ENCODE data around the gene SORL1-AS1.

The SORL1-AS1 gene

GRCh38 chr11:121394785-121395184 lies 58.0 kb downstream of the SORL1-AS1 start:
- no peak for DNase-seq (ENCODE audit: low read depth, low spot score)
- H3K36me3 ChIP-seq (ENCODE audit: control insufficient read depth in 2 of 2, extremely low read depth in 1 of 2, insufficient read depth in 2 of 2, low read length in 2 of 2) = no peaks in the 10 kb centered on the region
- H3K27me3 ChIP-seq (ENCODE audit: control insufficient read depth in 2 of 2, insufficient read depth in 2 of 2, low read length in 2 of 2) = no peaks in the 10 kb centered on the region
- no peak for TF ChIP-seq EZH2 (IDR thresholded peaks at IDR 0.05; ENCODE audit: borderline replicate concordance, low read depth, low read length, severe bottlenecking)
- TF ChIP-seq POLR2AphosphoS5 (IDR thresholded peaks at IDR 0.05; ENCODE audit: insufficient read depth, low read depth, low read length) = no peak
- TF ChIP-seq CTCF (IDR thresholded peaks at IDR 0.05; ENCODE audit: extremely low read depth in 1 of 2, insufficient read depth in 1 of 2, low read depth in 1 of 2, low read length in 2 of 2) = no peak
- no peak for TF ChIP-seq FOS (IDR thresholded peaks at IDR 0.05; ENCODE audit: borderline replicate concordance, insufficient read depth, low read length)
- TF ChIP-seq, protein P1, sequence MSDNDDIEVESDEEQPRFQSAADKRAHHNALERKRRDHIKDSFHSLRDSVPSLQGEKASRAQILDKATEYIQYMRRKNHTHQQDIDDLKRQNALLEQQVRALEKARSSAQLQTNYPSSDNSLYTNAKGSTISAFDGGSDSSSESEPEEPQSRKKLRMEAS (IDR thresholded peaks at IDR 0.05; ENCODE audit: insufficient read depth, insufficient read length) = no peak
- no peak for TF ChIP-seq POLR2A (IDR thresholded peaks at IDR 0.05; ENCODE audit: low read depth, low read length)
- no TSS peak for BruUV-seq (replicated peaks)
- no peak overlapping the region for H3K9ac ChIP-seq (replicated peaks; ENCODE audit: extremely low read depth, insufficient read depth, low read length)
- no peaks in the 10 kb centered on the region for H4K20me1 ChIP-seq (replicated peaks; ENCODE audit: control insufficient read depth, extremely low read depth, insufficient read depth, low read length)
- no peak overlapping the region for H3K4me3 ChIP-seq (replicated peaks in 1 of 3; ENCODE audit: insufficient read depth in 1 of 3, low read depth in 1 of 3, low read length in 3 of 3)
- no peak overlapping the region for H2AFZ ChIP-seq (ENCODE audit: low read depth, low read length)
- no peaks in the 10 kb centered on the region for H3K79me2 ChIP-seq (ENCODE audit: control insufficient read depth, insufficient read depth, low read length)
- FAIRE-seq = no peak
- ChIA-PET POLR2A (no interaction called here), CTCF (no interaction called here)
- intact Hi-C loops (cut with micrococcal nuclease) (no loop called here), dilution Hi-C loops (cut with MboI; ENCODE audit: extremely low pct_ligation_motif_present, low sequenced_read_pairs) (no loop called here)
- no peak overlapping the region for H3K27ac ChIP-seq (ENCODE audit: insufficient read depth, low read depth, low read length)
- H3K9me3 ChIP-seq (replicated peaks; ENCODE audit: control insufficient read depth, insufficient read depth, low read length) = no peaks in the 10 kb centered on the region
- no peaks in the 10 kb centered on the region for H3K9me1 ChIP-seq (replicated peaks; ENCODE audit: control insufficient read depth, extremely low read depth, insufficient read depth, low read length)
- no peaks in the 10 kb centered on the region for H3K4me1 ChIP-seq (ENCODE audit: control insufficient read depth, extremely low read depth, insufficient read depth, low read length)
- no peak overlapping the region for H3K4me2 ChIP-seq (ENCODE audit: insufficient read depth, low read length)

- POLR2A ChIA-PET = no interaction called here
- no peaks in the 10 kb centered on the region for H3K36me3 ChIP-seq (ENCODE audit: control insufficient read depth in 2 of 2, extremely low read depth in 1 of 2, insufficient read depth in 2 of 2, low read length in 2 of 2)
- intact Hi-C loops (cut with micrococcal nuclease) = no loop called here
These were observed 58.9 kb downstream of the SORL1-AS1 start for GRCh38 chr11:121393855-121394254.

More at GRCh38 chr11:121393855-121394254, 58.9 kb downstream of the SORL1-AS1 start:
- CTCF ChIA-PET = no interaction called here
- no peak for TF ChIP-seq EZH2 (IDR thresholded peaks at IDR 0.05; ENCODE audit: borderline replicate concordance, low read depth, low read length, severe bottlenecking)
- no peak for TF ChIP-seq FOS (IDR thresholded peaks at IDR 0.05; ENCODE audit: borderline replicate concordance, insufficient read depth, low read length)
- TF ChIP-seq GATA2 (IDR thresholded peaks at IDR 0.05; ENCODE audit: insufficient read depth, insufficient read length, low read depth, low read length) = no peak
- no peak for TF ChIP-seq POLR2A (IDR thresholded peaks at IDR 0.05; ENCODE audit: low read depth, low read length)
- no peak for TF ChIP-seq JUN (IDR thresholded peaks at IDR 0.05; ENCODE audit: borderline replicate concordance, insufficient read depth, insufficient read length, low read depth)
- no peak for TF ChIP-seq POLR2AphosphoS5 (IDR thresholded peaks at IDR 0.05; ENCODE audit: insufficient read depth, low read depth, low read length)
- TF ChIP-seq, protein P1 (IDR thresholded peaks at IDR 0.05; ENCODE audit: insufficient read depth, insufficient read length) = no peak
- TF ChIP-seq MYC (IDR thresholded peaks at IDR 0.05; ENCODE audit: low read depth, low read length) = no peak
- no peak for TF ChIP-seq CTCF (IDR thresholded peaks at IDR 0.05; ENCODE audit: extremely low read depth in 1 of 2, insufficient read depth in 1 of 2, low read depth in 1 of 2, low read length in 2 of 2)
- no peaks in the 10 kb centered on the region for H3K79me2 ChIP-seq (ENCODE audit: control insufficient read depth, insufficient read depth, low read length)
- dilution Hi-C loops (cut with MboI; ENCODE audit: extremely low pct_ligation_motif_present, low sequenced_read_pairs) = no loop called here
- no peak for DNase-seq (ENCODE audit: low read depth, low spot score)
- FAIRE-seq = no peak
- no peak overlapping the region for H2AFZ ChIP-seq (ENCODE audit: low read depth, low read length)
- H3K27ac ChIP-seq (ENCODE audit: insufficient read depth, low read depth, low read length) = no peak overlapping the region
- H3K9me3 ChIP-seq (replicated peaks; ENCODE audit: control insufficient read depth, insufficient read depth, low read length) = no peaks in the 10 kb centered on the region
- no peaks in the 10 kb centered on the region for H3K27me3 ChIP-seq (ENCODE audit: control insufficient read depth in 2 of 2, insufficient read depth in 2 of 2, low read length in 2 of 2)
- H3K4me1 ChIP-seq (ENCODE audit: control insufficient read depth, extremely low read depth, insufficient read depth, low read length) = no peaks in the 10 kb centered on the region
- no peaks in the 10 kb centered on the region for H3K9me1 ChIP-seq (replicated peaks; ENCODE audit: control insufficient read depth, extremely low read depth, insufficient read depth, low read length)
- BruUV-seq (replicated peaks) = no TSS peak
- H3K4me3 ChIP-seq (replicated peaks in 1 of 3; ENCODE audit: insufficient read depth in 1 of 3, low read depth in 1 of 3, low read length in 3 of 3) = no peak overlapping the region
- H3K4me2 ChIP-seq (ENCODE audit: insufficient read depth, low read length) = no peak overlapping the region
- H3K9ac ChIP-seq (replicated peaks; ENCODE audit: extremely low read depth, insufficient read depth, low read length) = no peak overlapping the region
- H4K20me1 ChIP-seq (replicated peaks; ENCODE audit: control insufficient read depth, extremely low read depth, insufficient read depth, low read length) = no peaks in the 10 kb centered on the region
